GM18951 (cell line): ENCODE data around the gene PIP5K1A.

Experiments used
- POLR2A ChIP-seq: IDR thresholded peaks from 4 replicates; pipeline ENCODE4 v1.6.1; 2011; ENCODE audit warnings: mild to moderate bottlenecking; ENCODE audit not compliant: insufficient read length, insufficient read depth; ENCODE audit errors: extremely low read depth
- in situ Hi-C: fragments of 300-500 bp; cut with MboI; formaldehyde crosslinking; loops from one replicate; pipeline ENCODE4 v1.12.0; 2022; ENCODE audit warnings: low sequenced_read_pairs, mixed read lengths, inconsistent platforms; ENCODE audit not compliant: unreplicated experiment

Gene PIP5K1A

DNA sequence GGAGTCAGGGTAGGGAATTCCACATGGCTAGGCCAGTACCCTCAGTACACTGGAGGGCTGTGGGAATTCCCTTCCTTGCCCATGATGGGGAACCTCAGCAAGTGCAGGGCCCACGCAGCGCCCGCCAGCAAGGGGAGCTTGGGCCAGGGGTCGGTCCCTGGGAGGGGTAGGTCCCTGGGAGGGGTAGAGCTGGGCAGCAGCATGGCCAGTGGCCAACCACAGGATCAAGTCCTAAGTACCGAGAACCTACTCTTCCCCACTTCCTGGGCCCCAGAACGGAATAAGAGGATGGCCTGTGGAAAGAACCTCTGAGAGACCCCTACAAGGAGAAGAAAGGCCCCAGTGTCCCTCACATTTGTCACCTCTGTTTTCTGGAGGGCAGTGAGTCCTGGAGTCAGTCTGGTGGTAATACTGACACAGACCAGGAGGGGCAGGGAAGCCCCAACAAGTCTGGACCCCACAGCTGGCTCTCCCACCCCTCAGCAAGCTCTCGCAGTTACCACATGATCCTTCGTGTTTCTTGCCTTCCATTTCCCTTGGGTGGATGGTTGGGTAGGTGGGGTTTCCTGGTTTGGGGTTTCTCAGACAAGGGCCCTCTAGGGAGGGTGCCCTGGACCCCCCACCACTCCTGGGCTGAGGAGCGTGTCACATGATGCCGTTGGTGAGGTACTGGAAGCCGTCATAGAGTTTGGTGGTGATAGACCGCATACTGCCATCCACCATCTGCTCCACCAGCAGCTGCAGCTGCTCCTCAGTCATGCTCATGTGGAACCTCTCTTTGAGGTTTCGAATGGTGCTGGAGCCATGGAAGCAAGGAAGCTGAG lies 94.1 kb downstream of the PIP5K1A start:
- peak; percentile 13 for TF ChIP-seq POLR2A
- in situ Hi-C loops = no loop called here

DNA sequence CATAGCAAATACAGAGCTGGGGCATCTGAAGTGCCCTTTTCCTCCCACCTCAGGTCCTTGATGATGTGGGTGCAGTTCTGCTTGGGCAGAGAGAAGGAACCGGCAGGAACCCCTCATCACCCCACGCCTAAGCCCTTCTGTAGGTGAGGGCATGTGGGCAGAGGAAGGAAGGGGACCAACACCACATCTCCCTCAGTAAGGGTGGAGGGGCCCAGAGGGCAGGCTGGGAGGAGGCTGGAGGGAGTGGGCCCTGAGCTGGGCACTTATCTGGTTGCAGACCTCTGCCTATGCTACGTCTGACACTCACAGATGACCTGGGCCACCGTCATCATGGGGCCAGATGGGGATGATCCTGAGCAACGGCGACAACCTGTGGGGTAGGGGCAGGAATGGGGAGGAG lies 94.7 kb downstream of the PIP5K1A start:
- TF ChIP-seq POLR2A = no peak
- in situ Hi-C loops = no loop called here

DNA sequence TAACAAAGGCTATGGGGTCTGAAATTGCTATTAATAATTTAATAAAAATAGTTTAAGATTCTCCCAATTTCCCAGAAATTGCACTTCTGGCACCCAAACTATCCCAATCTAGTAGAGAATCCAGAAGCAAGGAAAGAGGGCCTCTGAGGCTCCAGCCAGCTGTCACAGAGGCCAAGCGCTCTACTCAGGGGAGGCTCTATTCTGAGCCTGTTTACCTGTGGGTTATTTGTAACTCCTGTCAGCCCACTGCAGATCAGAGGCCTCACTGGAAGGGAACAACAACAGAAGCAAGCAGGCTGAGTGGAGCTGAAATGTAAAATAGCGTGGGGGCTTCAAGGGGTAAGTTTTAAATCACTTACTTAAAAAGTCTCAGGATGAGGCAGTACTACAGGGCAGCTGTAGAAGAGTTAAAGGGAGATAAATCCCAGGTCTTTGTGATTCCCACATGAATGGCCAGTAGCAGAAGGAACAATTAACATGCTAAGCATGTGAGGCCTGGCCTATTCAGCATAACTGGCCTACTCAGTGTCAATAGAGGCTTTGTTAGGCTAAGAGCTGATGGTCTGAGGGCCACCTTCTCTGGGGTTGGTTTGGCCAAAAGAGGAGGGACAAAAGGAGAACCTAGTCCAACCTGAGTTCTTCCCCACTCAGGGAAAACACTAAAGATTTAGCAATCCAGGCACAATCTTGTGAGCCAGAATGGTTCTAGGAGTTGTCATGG lies 96.5 kb downstream of the PIP5K1A start:
- in situ Hi-C loops = no loop called here
- no peak for TF ChIP-seq POLR2A
